ENCODE measurements around the gene OSBPL8.
A peak's percentile ranks its signal among the peaks of the same experiment; 100 is the strongest.

Gene OSBPL8

GRCh38 chr12:76455582-76456345 lies 103.8 kb downstream of the OSBPL8 start:
- TF ChIP-seq, protein P1, sequence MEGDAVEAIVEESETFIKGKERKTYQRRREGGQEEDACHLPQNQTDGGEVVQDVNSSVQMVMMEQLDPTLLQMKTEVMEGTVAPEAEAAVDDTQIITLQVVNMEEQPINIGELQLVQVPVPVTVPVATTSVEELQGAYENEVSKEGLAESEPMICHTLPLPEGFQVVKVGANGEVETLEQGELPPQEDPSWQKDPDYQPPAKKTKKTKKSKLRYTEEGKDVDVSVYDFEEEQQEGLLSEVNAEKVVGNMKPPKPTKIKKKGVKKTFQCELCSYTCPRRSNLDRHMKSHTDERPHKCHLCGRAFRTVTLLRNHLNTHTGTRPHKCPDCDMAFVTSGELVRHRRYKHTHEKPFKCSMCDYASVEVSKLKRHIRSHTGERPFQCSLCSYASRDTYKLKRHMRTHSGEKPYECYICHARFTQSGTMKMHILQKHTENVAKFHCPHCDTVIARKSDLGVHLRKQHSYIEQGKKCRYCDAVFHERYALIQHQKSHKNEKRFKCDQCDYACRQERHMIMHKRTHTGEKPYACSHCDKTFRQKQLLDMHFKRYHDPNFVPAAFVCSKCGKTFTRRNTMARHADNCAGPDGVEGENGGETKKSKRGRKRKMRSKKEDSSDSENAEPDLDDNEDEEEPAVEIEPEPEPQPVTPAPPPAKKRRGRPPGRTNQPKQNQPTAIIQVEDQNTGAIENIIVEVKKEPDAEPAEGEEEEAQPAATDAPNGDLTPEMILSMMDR (IDR thresholded peaks at IDR 0.05; ENCODE audit: low read depth, low read length): peak; percentile 31; the same call in 1 of the 2 replicates
- H3K4me3 ChIP-seq (ENCODE audit: low read depth, low read length): no peak overlapping the region

- TF ChIP-seq, protein P1 (IDR thresholded peaks at IDR 0.05; ENCODE audit: low read depth, low read length): no peak
- H3K4me3 ChIP-seq (ENCODE audit: low read depth, low read length): no peak overlapping the region
These were observed 108.0 kb downstream of the OSBPL8 start for GRCh38 chr12:76451528-76451927.

DNA sequence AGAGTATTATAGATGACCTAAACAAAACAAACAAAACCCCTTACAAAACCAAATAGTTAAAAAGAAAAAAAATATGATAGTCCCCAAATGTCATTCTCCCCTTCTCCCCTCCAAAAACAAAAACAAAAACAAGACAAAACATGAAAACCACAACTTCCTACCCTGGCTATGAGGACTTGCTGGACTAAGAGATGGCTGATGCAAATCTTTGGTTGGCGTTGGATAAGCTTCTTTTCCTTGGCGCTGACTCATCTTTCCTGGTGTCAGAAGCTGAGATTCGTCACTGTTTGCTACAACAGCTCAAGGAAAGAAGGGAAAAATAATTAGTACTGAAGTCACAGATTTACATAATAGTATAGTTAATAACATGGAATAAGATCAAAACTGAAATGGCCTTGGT lies 108.9 kb downstream of the OSBPL8 start:
- TF ChIP-seq, protein P1 (IDR thresholded peaks at IDR 0.05; ENCODE audit: low read depth, low read length): no peak
- no peak overlapping the region for H3K4me3 ChIP-seq (ENCODE audit: low read depth, low read length)

DNA sequence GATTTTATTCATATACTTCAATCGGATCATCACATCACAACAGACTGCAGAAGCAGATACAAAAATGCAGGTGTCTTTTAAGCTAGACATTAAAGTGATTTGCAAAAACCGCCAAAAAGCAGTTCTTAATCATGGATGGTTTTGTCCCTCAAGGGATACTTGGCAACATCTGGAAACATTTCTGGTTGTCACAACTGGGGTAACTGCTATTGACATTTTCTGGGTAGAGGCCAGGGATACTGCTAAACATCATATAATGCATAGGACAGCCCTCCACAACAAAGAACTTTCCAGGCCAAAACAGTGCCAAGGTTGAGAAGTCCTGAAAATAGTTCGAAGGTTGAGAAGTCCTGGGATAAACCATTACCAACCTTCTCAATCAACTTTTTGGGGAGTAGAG lies 109.6 kb downstream of the OSBPL8 start:
- no peak overlapping the region for H3K4me3 ChIP-seq (ENCODE audit: low read depth, low read length)
- TF ChIP-seq, protein P1 (IDR thresholded peaks at IDR 0.05; ENCODE audit: low read depth, low read length): no peak

DNA sequence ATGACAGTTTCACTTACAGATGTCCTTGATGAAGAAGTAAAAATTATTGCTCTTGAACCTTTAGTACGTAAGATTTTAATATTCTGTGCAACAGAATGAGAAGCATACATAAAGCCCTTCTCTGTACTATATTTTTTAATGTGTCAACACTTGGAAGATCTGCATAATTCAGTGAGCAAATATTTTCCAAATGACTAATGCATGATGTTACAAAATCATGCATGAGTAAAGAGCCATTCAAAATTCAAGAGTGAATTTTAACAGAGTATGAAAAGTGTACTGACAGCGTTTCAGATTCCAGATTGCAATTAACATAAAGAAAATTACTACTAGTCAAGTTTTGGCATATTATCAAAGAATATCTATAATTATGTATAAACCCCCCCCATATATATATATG lies 110.0 kb downstream of the OSBPL8 start:
- no peak overlapping the region for H3K4me3 ChIP-seq (ENCODE audit: low read depth, low read length)
- TF ChIP-seq, protein P1 (IDR thresholded peaks at IDR 0.05; ENCODE audit: low read depth, low read length): no peak

- H3K4me3 ChIP-seq (ENCODE audit: low read depth, low read length): no peak overlapping the region
- TF ChIP-seq, protein P1 (IDR thresholded peaks at IDR 0.05; ENCODE audit: low read depth, low read length): no peak
These were observed 110.6 kb downstream of the OSBPL8 start for GRCh38 chr12:76449016-76449415.

- no peak overlapping the region for H3K4me3 ChIP-seq (ENCODE audit: low read depth, low read length)
- TF ChIP-seq, protein P1 (IDR thresholded peaks at IDR 0.05; ENCODE audit: low read depth, low read length): no peak
These were observed 113.5 kb downstream of the OSBPL8 start for GRCh38 chr12:76446090-76446489.
